Measurements from ENCODE around the gene MMP25. TPM values are rescaled to one million over a fixed set of nuclear protein-coding genes. Genes with fewer than 3 reads are reported as not detected.
A peak's percentile ranks its signal among the peaks of the same experiment; 100 is the strongest.

Gene MMP25
- total RNA-seq, 4 donors from 2014 or later, result 0.30 to 0.81 (median 0.49) TPM; not detected in 1

DNA sequence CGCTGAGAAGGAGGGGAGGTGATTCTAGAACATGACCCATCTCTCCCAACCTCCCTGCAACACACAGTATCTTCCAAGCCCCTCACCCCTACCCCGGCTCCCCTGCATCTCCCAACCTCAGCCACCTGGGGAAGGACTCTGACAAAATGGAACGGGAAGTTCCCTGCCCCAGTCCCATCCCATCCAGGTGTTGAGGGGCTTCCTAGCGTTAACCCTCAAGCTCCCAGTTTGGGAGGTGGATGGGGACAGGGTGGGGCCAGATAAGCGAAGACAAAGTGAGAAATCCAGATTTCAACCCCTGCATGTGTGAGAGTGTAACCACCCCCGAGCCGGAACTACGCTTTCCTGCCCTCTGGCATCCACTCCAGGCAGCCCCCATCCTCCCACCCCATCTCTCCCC is 50.9 kb downstream of the MMP25 start:
- WGBS, 2 donors, result 58 to 65% methylated on average over 8 of the region's 8 CpGs
- TF ChIP-seq, protein P1, sequence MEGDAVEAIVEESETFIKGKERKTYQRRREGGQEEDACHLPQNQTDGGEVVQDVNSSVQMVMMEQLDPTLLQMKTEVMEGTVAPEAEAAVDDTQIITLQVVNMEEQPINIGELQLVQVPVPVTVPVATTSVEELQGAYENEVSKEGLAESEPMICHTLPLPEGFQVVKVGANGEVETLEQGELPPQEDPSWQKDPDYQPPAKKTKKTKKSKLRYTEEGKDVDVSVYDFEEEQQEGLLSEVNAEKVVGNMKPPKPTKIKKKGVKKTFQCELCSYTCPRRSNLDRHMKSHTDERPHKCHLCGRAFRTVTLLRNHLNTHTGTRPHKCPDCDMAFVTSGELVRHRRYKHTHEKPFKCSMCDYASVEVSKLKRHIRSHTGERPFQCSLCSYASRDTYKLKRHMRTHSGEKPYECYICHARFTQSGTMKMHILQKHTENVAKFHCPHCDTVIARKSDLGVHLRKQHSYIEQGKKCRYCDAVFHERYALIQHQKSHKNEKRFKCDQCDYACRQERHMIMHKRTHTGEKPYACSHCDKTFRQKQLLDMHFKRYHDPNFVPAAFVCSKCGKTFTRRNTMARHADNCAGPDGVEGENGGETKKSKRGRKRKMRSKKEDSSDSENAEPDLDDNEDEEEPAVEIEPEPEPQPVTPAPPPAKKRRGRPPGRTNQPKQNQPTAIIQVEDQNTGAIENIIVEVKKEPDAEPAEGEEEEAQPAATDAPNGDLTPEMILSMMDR (IDR thresholded peaks at IDR 0.05), result no peak
- TF ChIP-seq POLR2A (IDR thresholded peaks at IDR 0.05), result no peak
- DNase-seq (ENCODE audit: low spot score in 2 of 2), result no peak
- no peak overlapping the region for H3K4me3 ChIP-seq (ENCODE audit: low read depth, poor library complexity, severe bottlenecking)
- intact Hi-C loops (cut with DNase I; ENCODE audit: low total_unique reads), result no loop called here

DNA sequence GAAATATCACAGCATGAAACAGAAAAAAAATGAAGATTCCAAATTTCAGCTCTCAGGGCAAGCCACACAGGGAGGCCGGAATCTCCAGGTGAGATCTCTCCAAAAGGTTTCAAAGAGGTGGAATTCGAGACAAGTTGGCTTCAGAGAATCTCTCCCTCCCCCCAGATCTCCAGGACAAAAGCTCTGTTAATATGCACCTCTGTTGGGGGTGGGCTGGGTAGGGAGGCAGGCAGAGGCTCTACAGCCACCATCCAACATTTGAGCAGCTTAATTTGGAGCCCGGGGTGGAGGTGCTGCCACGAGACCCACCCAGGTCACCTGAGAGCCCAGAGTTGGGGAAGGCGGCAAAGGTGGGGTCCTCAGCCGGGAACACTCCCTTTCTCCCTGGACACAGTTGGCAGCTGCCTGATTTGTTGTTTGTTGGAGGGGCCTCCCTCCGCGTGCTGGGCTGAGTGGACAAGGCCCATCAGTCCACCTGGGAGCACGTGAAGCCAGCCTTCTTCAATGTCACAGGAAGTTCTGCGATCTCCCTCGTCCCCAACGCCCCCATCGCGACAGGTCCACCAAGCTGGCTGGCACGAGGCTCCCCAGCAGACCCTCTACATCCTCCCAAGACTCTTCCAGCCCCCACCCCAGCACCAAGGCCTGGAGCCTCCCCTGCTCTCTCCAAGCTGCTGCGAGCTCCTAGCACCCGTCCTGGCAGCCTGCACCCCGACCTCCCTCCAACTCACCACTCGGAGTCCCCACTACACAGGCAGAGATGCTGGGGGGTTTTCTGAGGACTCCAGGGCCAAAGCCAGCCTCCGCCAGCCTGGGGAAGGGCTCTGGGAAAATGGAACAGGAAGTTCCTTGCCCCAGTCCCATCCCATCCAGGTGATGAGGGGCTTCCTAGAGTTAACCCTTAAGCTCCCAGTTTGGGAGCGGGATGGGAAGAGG is 52.4 kb downstream of the MMP25 start, which contains the start of gene ZSCAN10:
Gene ZSCAN10 (minus strand): TSS at position 836 of the 936 bp plus-strand sequence. CDS start 6,357 bp downstream, outside the sequence.
- WGBS, 2 donors, result 63 to 68% methylated on average over 21 of the region's 21 CpGs
- H3K4me3 ChIP-seq (ENCODE audit: low read depth, poor library complexity, severe bottlenecking), result no peak within 1 kb of the TSS

DNA sequence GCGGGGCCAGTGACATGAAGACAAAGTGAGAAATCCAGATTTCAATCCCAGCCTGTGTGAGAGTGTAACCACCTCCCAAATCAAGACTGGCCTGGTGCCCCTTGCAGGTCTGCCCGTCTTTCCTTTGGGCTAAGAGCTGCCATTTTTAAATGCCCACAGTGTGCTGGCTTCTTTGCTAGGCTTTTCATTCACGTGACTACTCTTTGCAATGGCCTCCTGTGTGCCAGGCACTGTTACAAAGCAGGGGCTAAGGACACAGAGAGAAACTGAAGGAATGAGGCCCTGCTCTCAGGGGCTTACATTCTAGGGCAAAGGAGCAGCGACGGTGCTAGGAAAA is 53.0 kb downstream of the MMP25 start:
- H3K4me3 ChIP-seq (ENCODE audit: low read depth, poor library complexity, severe bottlenecking), result no peak overlapping the region
- TF ChIP-seq POLR2A (IDR thresholded peaks at IDR 0.05), result no peak
- TF ChIP-seq, protein P1 (IDR thresholded peaks at IDR 0.05), result no peak
- DNase-seq (ENCODE audit: low spot score in 2 of 2), result no peak
- 73% methylated on average over 5 of the region's 5 CpGs for WGBS, 2 donors
- intact Hi-C loops (cut with DNase I; ENCODE audit: low total_unique reads), result no loop called here

More for the DNA sequence above, 52.4 kb downstream of the MMP25 start, which contains the start of gene ZSCAN10:
- intact Hi-C loops (cut with DNase I; ENCODE audit: low total_unique reads), result no loop called here
- TF ChIP-seq POLR2A (IDR thresholded peaks at IDR 0.05), result no peak
- TF ChIP-seq, protein P1 (IDR thresholded peaks at IDR 0.05), result no peak
- DNase-seq (ENCODE audit: low spot score in 2 of 2), result no peak

DNA sequence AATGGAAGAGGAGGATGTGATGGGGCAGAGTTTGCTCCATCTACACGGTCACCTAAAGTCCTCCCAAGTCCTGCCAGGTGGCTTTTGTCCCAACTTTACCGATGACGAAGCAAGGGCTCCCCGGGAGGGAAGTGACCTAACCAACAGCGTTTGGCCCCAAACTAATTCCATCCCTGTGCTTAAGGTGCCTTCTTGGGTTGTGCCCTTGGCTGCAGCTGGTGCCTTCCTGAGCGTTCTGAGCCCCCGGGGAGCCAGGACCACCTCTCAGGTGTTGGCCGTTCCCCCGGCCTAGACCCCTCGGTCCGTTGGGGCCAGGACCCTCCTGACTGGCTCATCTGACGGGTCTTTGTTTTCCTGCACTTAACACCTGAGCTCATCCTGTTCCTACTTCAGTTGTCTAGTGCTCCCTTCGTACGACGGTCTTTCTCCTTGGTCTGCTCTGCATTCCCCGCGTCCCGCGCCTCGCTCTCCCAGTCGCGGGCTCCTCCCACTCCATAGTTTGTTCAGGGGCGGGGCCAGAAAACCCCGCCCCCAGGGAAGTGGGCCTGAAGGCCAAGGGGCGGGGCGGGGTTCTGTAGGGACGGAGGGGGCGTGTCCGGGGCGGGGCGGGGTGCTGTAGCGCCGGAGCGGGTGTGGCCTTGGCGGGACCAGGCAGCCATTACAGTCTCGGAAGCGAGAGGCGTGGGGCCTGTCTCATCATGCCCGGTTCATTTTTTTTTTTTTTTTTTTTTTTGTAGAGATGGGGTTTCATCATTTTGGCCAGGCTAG is 53.6 kb downstream of the MMP25 start:
- TF ChIP-seq, protein P1 (IDR thresholded peaks at IDR 0.05), result no peak
- no peak for TF ChIP-seq POLR2A (IDR thresholded peaks at IDR 0.05)
- intact Hi-C loops (cut with DNase I; ENCODE audit: low total_unique reads), result no loop called here
- H3K4me3 ChIP-seq (ENCODE audit: low read depth, poor library complexity, severe bottlenecking), result no peak overlapping the region
- 5 to 8% methylated on average over 39 of the region's 39 CpGs for WGBS, 2 donors
- peak; percentile 91 to 98 for DNase-seq (ENCODE audit: low spot score in 2 of 2)

DNA sequence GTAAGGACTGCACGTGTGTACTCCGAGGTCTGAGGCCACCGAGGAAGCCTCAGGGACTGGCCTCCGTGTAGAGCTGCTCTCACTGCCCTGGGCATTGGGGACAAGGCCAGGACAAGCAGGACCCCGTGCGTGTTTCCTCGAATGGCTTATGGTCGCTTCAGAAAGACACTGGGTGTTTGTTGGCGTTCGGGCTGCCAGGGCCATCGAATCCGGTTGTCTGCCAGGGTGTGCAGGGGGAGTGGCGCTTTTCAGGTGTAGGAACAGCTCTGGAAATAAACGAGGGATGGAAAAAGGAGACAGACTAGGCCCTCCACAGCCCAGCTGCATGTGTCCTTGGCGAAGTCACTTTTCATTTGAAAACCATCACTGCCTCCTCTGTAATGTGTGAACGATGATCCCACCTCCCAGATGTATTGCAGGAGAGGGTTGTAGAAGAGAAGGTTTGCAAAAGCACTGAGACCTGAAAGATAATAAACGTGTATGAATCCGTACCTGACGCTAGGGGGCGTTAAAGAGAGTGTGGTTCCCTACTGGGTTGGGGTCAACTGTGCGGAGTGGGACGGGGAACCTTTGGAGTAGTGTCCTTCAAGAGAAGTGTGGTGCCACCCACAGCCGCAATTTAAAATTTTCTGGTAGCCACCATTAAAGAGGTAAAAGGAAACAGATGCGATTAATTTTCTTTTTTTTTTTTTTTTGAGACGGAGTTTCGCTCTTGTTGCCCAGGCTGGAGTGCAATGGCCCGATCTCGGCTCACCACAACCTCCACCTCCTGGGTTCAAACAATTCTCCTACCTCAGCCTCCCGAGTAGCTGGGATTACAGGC is 54.9 kb downstream of the MMP25 start:
- 58 to 65% methylated on average over 29 of the region's 29 CpGs for WGBS, 2 donors
- H3K4me3 ChIP-seq (ENCODE audit: low read depth, poor library complexity, severe bottlenecking), result no peak overlapping the region
- no peak for TF ChIP-seq POLR2A (IDR thresholded peaks at IDR 0.05)
- TF ChIP-seq, protein P1 (IDR thresholded peaks at IDR 0.05), result no peak
- intact Hi-C loops (cut with DNase I; ENCODE audit: low total_unique reads), result no loop called here
- DNase-seq (ENCODE audit: low spot score in 2 of 2), result no peak

Data from lower leg skin (tissue), 4 donors.